ENCODE results near the gene TKT.

DNA sequence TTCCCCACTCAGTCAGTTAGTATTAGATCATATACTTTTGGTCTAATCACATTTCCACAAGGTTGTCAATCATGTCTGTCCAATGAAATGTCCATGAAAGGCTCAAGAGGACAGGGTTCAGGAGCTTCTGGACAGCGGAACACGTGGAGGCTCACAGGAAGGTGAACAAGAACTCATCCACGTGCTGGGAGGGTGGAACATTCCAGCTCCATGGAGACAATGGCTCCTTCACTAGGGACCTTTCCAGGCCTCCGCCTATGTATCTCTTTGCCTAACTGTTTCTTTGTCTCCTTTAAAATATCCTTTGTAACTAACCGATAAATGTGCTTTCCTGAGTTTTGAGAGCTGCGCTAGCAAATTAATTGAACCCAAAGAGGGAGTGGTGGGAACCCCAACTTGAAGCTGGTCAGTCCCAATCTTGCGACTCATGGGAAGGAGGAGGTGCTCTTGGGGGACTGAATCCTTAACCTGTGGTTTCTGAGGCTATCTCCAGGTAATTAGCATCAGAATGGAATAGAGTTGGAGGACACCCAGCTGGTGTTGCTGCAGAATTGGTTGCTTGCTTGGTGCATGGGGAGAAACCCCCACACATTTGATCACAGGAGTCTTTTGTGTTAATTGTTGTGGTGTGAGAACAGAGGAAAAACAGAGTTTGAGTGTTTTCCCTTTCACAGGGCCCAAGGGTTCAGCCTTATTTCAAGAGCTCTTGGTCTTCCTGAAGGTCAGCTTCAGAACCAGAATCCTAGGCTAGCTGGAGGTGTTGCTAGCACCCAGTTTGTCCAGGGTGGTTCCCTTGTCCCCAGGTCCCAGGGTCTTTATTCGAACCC lies 3.0 kb upstream of the TKT start:
- TF ChIP-seq POLR2A (IDR thresholded peaks at IDR 0.05) (no peak), CTCF (IDR thresholded peaks at IDR 0.05 in 4 of 5, conservative IDR thresholded peaks at IDR 0.05 in 1 of 5) (no peak)
